Testis (tissue), 3 donors: ENCODE results near the gene INSC. TPM values are rescaled to one million over a fixed set of nuclear protein-coding genes. Genes with fewer than 3 reads are reported as not detected.

Source experiments
- DNase-seq: peaks from one replicate; pipeline ENCODE4 v3.0.0-alpha.2; 2019
- H3K27ac ChIP-seq, 2 donors: fragments of 200-600 bp; sonication (generic); one replicate each; pipeline ENCODE4 v1.5.1; 2019
- H3K27me3 ChIP-seq: fragments of 200-600 bp; sonication (generic); one replicate; pipeline ENCODE4 v1.5.1; 2019
- H3K36me3 ChIP-seq: fragments of 200-600 bp; sonication (generic); one replicate; pipeline ENCODE4 v1.5.1; 2017; ENCODE audit warnings: low read depth; ENCODE audit errors: missing control alignments
- H3K4me1 ChIP-seq: fragments of 200-600 bp; sonication (generic); one replicate; pipeline ENCODE4 v1.5.1; 2019
- H3K4me3 ChIP-seq, 2 donors: fragments of 200-600 bp; sonication (generic); one replicate each; pipeline ENCODE4 v1.5.1; 2017 to 2019
- H3K9me3 ChIP-seq: fragments of 200-600 bp; sonication (generic); one replicate; pipeline ENCODE4 v1.5.1; 2017
- CTCF ChIP-seq, 3 experiments: fragments of 450-650 bp in 2 of 3; fragments of 200-600 bp in 1 of 3; sonication (generic) in 1 of 3; IDR thresholded peaks; one replicate each; pipeline ENCODE4 v1.5.1; 2016 to 2019; ENCODE audit warnings: antibody characterized with exemption in 3 of 3, mild to moderate bottlenecking in 2 of 3, moderate library complexity in 1 of 3
- POLR2A ChIP-seq: fragments of 450-650 bp; IDR thresholded peaks from one replicate; pipeline ENCODE4 v1.6.1; 2017; ENCODE audit warnings: antibody characterized with exemption, mild to moderate bottlenecking, moderate library complexity
- WGBS, 2 donors: methylation state at CpG; one replicate each; pipeline ENCODE4 v1.1.5; 2018; 5-methylcytosine and 5-hydroxymethylcytosine counted together
- intact Hi-C: fragments of 100-400 bp; cut with DNase I; formaldehyde crosslinking; loops from one replicate; pipeline ENCODE4 v1.15.1; 2023; ENCODE audit warnings: low total_unique reads
- polyA plus RNA-seq: library from polyadenylated mRNA; stranded (reverse); fragments of 350-450 nt; fragmentation: Illumina TruSeq; extraction: RNeasy Lipid Tissue Mini Kit (QIAGEN cat#74804); gene quantifications from one replicate; pipeline ENCODE4 v1.2.3, GENCODE V29; 2014; ENCODE audit warnings: low read depth, low replicate concordance; ENCODE audit not compliant: insufficient read depth
- total RNA-seq, 2 donors: library from RNA; depleted of rRNA; stranded (reverse); fragments of >200 nt; gene quantifications; one replicate each; pipeline ENCODE4 v1.2.3, GENCODE V29; 2016

INSC gene
- total and polyA plus RNA-seq, 3 donors from 2014 or later, result 2.2 to 2.5 (median 2.2) TPM

DNA sequence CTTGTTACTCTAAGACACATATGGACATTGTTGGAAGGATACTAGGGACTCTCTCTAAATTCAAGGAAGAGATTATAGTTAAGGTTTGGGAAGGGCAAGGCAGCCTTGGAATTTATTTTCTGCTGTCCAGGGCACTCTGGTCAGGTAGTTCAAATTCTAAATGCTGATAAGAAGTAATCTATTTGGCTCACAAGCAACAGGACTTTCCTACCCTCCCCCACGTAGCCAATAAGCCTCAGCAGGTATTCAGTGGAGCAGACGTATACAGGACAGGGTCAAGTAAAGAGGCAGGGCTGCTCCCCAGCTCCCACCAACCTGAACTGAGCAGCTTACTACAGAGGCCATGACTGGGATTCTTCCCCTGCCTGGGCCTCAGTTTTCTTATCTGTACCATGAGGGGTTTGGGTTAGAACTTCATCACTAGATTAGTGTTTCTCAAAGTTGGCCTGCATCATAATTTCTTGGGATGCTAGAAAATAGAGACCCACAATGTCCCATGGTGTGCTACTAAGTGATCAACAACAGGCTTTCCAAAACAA, 6.1 kb upstream of the INSC start:
- Histone ChIP-seq H3K4me1 (no peaks in the 10 kb centered on the region), H3K27ac (no peak overlapping the region), H3K36me3 (no peaks in the 10 kb centered on the region), H3K9me3 (no peaks in the 10 kb centered on the region), H3K27me3 (no peaks in the 10 kb centered on the region), H3K4me3 (no peak overlapping the region)
- no peak for DNase-seq
- intact Hi-C loops, result no loop called here
- TF ChIP-seq POLR2A, result no peak
- TF ChIP-seq CTCF (IDR thresholded peaks at IDR 0.05), result no peak
- 75 to 100% methylated on average over 2 of the region's 2 CpGs for whole genome bisulfite sequencing, 2 donors

- no peaks in the 10 kb centered on the region for H3K4me1 ChIP-seq
- H3K36me3 ChIP-seq, result no peaks in the 10 kb centered on the region
- no peak overlapping the region for H3K4me3 ChIP-seq
- intact Hi-C loops, result no loop called here
- no peak for DNase-seq
- TF ChIP-seq CTCF (IDR thresholded peaks at IDR 0.05) (no peak), POLR2A (no peak)
- WGBS, 2 donors, result 76 to 81% methylated on average over 2 of the region's 2 CpGs
- no peaks in the 10 kb centered on the region for H3K9me3 ChIP-seq
- H3K27ac ChIP-seq, result no peak overlapping the region
- no peaks in the 10 kb centered on the region for H3K27me3 ChIP-seq
These were observed 5.1 kb upstream of the INSC start for GRCh38 chr11:15109602-15110001.

DNA sequence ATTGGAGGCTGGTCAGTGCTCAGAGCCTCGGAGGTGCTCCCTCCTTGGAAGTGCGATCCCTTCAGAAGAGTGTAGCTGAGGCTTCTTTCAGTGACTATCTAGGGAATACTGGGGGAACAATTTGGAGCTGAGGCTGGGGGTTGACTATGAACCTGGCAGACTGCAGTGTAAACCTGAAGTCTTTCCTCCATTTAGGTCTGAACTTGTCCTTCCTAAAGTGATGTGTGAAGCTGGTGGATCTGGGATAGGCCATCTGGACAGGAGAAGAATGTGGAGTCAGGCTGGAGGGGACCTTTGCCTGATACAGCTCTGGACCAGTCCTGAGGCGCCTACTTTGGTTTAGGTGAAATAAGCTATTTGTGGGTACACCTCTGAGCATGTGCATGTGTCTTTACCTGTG, 3.5 kb upstream of the INSC start:
- 88 to 90% methylated on average over 3 of the region's 3 CpGs for WGBS, 2 donors
- intact Hi-C loops, result no loop called here
- H3K9me3 ChIP-seq, result no peaks in the 10 kb centered on the region
- no peak overlapping the region for H3K4me3 ChIP-seq
- peaks cover 3% of the 10 kb centered on the region for H3K4me1 ChIP-seq
- no peaks in the 10 kb centered on the region for H3K36me3 ChIP-seq
- TF ChIP-seq CTCF (IDR thresholded peaks at IDR 0.05), result no peak
- no peak for TF ChIP-seq POLR2A
- no peaks in the 10 kb centered on the region for H3K27me3 ChIP-seq
- DNase-seq, result no peak
- no peak overlapping the region for H3K27ac ChIP-seq

- 73 to 82% methylated on average over 5 to 8 of the region's 8 CpGs for WGBS, 2 donors
These were observed 2.6 kb upstream of the INSC start for GRCh38 chr11:15112131-15112541.

More at GRCh38 chr11:15112131-15112541, 2.6 kb upstream of the INSC start:
- no peaks in the 10 kb centered on the region for H3K27me3 ChIP-seq
- peaks cover 3% of the 10 kb centered on the region for H3K4me1 ChIP-seq
- H3K4me3 ChIP-seq, result no peak overlapping the region
- no peaks in the 10 kb centered on the region for H3K9me3 ChIP-seq
- H3K36me3 ChIP-seq, result no peaks in the 10 kb centered on the region
- intact Hi-C loops, result no loop called here
- H3K27ac ChIP-seq, result no peak overlapping the region
- no peak for TF ChIP-seq POLR2A
- no peak for TF ChIP-seq CTCF (IDR thresholded peaks at IDR 0.05)
- DNase-seq, result no peak
